Mesendoderm (in vitro differentiated cells): ENCODE measurements around the gene PIK3C3.

Source experiments
- DNase-seq: peaks from one replicate; pipeline ENCODE4 v3.0.0; 2013
- H2AK5ac ChIP-seq: 2 replicates; pipeline ENCODE4 v1.6.1; 2013; ENCODE audit warnings: low read length, inconsistent platforms
- H2BK120ac ChIP-seq: 2 replicates; pipeline ENCODE4 v1.6.1; 2013; ENCODE audit warnings: low read depth, mild to moderate bottlenecking, low read length, moderate library complexity, mixed read lengths
- H2BK15ac ChIP-seq: replicated peaks from 2 replicates; pipeline ENCODE4 v1.6.1; 2013; ENCODE audit warnings: low read depth, mild to moderate bottlenecking, moderate library complexity
- H2BK5ac ChIP-seq: 2 replicates; pipeline ENCODE4 v1.6.1; 2013; ENCODE audit warnings: low read length, inconsistent platforms
- H3K18ac ChIP-seq: 2 replicates; pipeline ENCODE4 v1.6.1; 2013; ENCODE audit warnings: mild to moderate bottlenecking, low read length, mixed read lengths
- H3K23ac ChIP-seq: one replicate; pipeline ENCODE4 v1.6.1; 2013; ENCODE audit warnings: low read length
- H3K27ac ChIP-seq: 2 replicates; pipeline ENCODE4 v1.5.1; 2013; ENCODE audit warnings: low read depth, mild to moderate bottlenecking, inconsistent platforms, low read length, moderate library complexity
- H3K27me3 ChIP-seq: 2 replicates; pipeline ENCODE4 v1.6.1; 2013; ENCODE audit warnings: low read length, control low read depth, mild to moderate bottlenecking, inconsistent platforms; ENCODE audit not compliant: insufficient read depth, poor library complexity
- H3K36me3 ChIP-seq: 2 replicates; pipeline ENCODE4 v1.6.1; 2013; ENCODE audit warnings: low read length, inconsistent platforms; ENCODE audit not compliant: control insufficient read depth, insufficient read depth
- H3K4ac ChIP-seq: one replicate; pipeline ENCODE4 v1.6.1; 2013; ENCODE audit warnings: low read depth, mild to moderate bottlenecking, low read length, moderate library complexity
- H3K4me1 ChIP-seq: 2 replicates; pipeline ENCODE4 v1.6.1; 2013; ENCODE audit warnings: low read depth, low read length, inconsistent platforms; ENCODE audit not compliant: control insufficient read depth
- H3K4me2 ChIP-seq: 2 replicates; pipeline ENCODE4 v1.6.1; 2013; ENCODE audit warnings: low read length
- H3K4me3 ChIP-seq: 2 replicates; pipeline ENCODE4 v1.5.1; 2013; ENCODE audit warnings: mild to moderate bottlenecking, low read length
- H3K56ac ChIP-seq: one replicate; pipeline ENCODE4 v1.6.1; 2013; ENCODE audit warnings: low read length
- H3K79me1 ChIP-seq: 2 replicates; pipeline ENCODE4 v1.6.1; 2013; ENCODE audit warnings: low read length, inconsistent platforms
- H3K79me2 ChIP-seq: 2 replicates; pipeline ENCODE4 v1.6.1; 2013; ENCODE audit warnings: mild to moderate bottlenecking, low read length; ENCODE audit not compliant: control insufficient read depth, insufficient read depth
- H3K9ac ChIP-seq: 2 replicates; pipeline ENCODE4 v1.6.1; 2013; ENCODE audit warnings: low read length, inconsistent platforms
- H4K5ac ChIP-seq: one replicate; pipeline ENCODE4 v1.6.1; 2013; ENCODE audit warnings: low read length
- H4K8ac ChIP-seq: one replicate; pipeline ENCODE4 v1.6.1; 2013; ENCODE audit warnings: low read depth, mild to moderate bottlenecking, control low read depth, low read length, moderate library complexity
- WGBS: extraction: QIAGEN DNeasy Blood & Tissue Kit; methylation state at CpG from one replicate; pipeline ENCODE4 v1.1.7; 2013; ENCODE audit warnings: low lambda C conversion rate, missing lambda C conversion rate; ENCODE audit not compliant: insufficient coverage; ENCODE audit errors: extremely low coverage; 5-methylcytosine and 5-hydroxymethylcytosine counted together

PIK3C3 gene

DNA sequence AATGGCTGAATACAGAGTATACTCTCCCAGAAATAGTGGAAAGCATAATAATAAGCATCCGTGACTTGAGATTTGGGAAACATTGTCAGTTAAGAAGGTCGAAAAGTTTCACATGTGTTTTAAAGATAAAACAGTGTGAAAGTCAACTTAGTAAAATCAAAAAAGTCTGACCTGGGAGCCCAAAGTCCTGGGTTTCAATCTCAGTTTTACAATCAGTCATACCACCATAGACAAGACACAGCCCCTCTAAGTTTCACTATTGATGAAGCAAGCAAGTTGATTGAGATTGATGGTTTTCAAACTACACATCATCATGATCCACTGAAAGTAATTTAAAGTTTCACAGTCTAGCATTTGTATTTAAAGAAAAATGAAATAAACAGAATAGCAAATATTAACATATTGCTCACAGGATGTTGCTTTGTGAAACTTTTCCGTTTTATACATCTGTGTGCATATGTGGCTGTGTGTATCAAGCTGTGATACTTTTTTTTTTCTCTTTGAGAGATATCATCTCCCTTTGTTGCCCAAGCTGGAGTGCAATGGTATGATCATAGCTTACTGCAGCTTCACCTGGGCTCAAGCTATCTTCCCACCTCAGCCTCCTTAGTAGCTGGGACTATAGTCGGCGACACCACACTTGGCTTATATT is 71.1 kb downstream of the PIK3C3 start:
- H3K4me3 ChIP-seq: no peak overlapping the region

DNA sequence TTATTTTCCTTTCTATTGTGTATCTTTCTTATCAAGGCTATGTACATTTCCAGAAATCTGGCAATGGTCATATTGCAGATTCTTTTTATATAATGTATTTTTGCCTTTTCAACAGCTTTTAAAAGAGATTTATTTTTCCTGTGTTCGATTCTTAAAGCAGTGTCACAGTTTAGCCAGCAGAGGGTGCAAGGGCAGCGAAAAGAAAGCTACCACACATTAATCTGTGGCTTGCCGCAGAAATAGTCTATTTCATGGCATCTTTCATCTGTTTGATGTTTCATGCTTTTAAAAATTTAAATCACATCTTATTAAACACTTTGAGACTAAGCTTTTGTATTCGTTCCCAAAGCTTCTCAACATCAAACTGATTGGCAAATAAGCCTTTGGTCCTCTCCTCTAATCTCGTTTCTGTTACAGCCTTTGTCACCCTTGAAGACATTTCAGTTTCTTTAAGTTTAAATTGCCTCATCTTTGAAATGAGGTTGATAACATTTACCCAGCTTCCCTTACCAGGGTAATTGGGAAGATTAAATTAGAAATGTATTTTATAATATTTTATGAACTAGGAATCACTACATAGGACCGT is 73.3 kb downstream of the PIK3C3 start:
- H3K18ac ChIP-seq: no peak overlapping the region
- H2BK15ac ChIP-seq: no peak overlapping the region
- H4K5ac ChIP-seq: no peak overlapping the region
- H3K4me1 ChIP-seq: no peaks in the 10 kb centered on the region
- H2BK5ac ChIP-seq: no peak overlapping the region
- H2AK5ac ChIP-seq: no peak overlapping the region
- H3K4me3 ChIP-seq: no peak overlapping the region
- no CpG with 5 or more reads among the region's 6 CpGs for WGBS
- H3K4me2 ChIP-seq: no peak overlapping the region
- no peak overlapping the region for H3K27ac ChIP-seq
- no peak overlapping the region for H3K4ac ChIP-seq
- H3K9ac ChIP-seq: no peak overlapping the region
- H3K36me3 ChIP-seq: no peaks in the 10 kb centered on the region
- H3K79me1 ChIP-seq: no peaks in the 10 kb centered on the region
- no peak overlapping the region for H4K8ac ChIP-seq
- H3K56ac ChIP-seq: no peak overlapping the region
- peak; percentile 18 for DNase-seq
- H3K23ac ChIP-seq: no peak overlapping the region
- H2BK120ac ChIP-seq: no peak overlapping the region
- no peaks in the 10 kb centered on the region for H3K27me3 ChIP-seq
- H3K79me2 ChIP-seq: no peaks in the 10 kb centered on the region

More for the DNA sequence above, 71.1 kb downstream of the PIK3C3 start:
- no CpG with 5 or more reads among the region's 5 CpGs for WGBS
- Histone ChIP-seq H2AK5ac (no peak overlapping the region), H3K27me3 (no peaks in the 10 kb centered on the region), H3K36me3 (no peaks in the 10 kb centered on the region), H3K79me1 (no peaks in the 10 kb centered on the region), H3K4me1 (no peaks in the 10 kb centered on the region), H3K27ac (no peak overlapping the region), H4K8ac (no peak overlapping the region), H3K79me2 (no peaks in the 10 kb centered on the region), H4K5ac (no peak overlapping the region), H3K4me2 (no peak overlapping the region), H3K18ac (no peak overlapping the region), H3K23ac (no peak overlapping the region), H2BK5ac (no peak overlapping the region), H2BK15ac (no peak overlapping the region), H2BK120ac (no peak overlapping the region), H3K9ac (no peak overlapping the region), H3K4ac (no peak overlapping the region), H3K56ac (no peak overlapping the region)
- no peak for DNase-seq

DNA sequence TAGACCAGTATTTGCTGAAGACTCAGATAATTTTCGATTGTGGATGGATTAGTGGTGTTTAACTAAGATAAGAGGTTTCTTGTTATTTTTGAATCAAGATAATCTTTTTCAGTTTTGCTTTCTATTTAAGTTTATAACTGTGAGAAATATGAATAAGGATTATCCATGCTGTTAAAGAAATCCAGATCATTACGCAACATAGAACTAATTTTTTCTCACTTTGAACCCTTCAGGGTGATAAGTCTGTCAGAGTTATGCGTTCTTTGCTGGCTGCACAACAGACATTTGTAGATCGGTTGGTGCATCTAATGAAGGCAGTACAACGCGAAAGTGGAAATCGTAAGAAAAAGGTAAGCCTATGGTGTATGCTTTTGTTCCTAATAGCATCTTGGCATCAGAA is 74.1 kb downstream of the PIK3C3 start:
- DNase-seq: no peak
- no peaks in the 10 kb centered on the region for H3K79me1 ChIP-seq
- no peak overlapping the region for H4K5ac ChIP-seq
- H3K9ac ChIP-seq: no peak overlapping the region
- no peak overlapping the region for H2BK5ac ChIP-seq
- no peak overlapping the region for H2BK120ac ChIP-seq
- H3K4me3 ChIP-seq: no peak overlapping the region
- H3K79me2 ChIP-seq: no peaks in the 10 kb centered on the region
- H2AK5ac ChIP-seq: no peak overlapping the region
- no peak overlapping the region for H3K27ac ChIP-seq
- no peak overlapping the region for H3K18ac ChIP-seq
- H3K56ac ChIP-seq: no peak overlapping the region
- no peaks in the 10 kb centered on the region for H3K27me3 ChIP-seq
- H3K4me2 ChIP-seq: no peak overlapping the region
- H3K36me3 ChIP-seq: no peaks in the 10 kb centered on the region
- WGBS: 100% methylated on average over 1 of the region's 7 CpGs
- no peaks in the 10 kb centered on the region for H3K4me1 ChIP-seq
- no peak overlapping the region for H3K4ac ChIP-seq
- no peak overlapping the region for H4K8ac ChIP-seq
- no peak overlapping the region for H3K23ac ChIP-seq
- H2BK15ac ChIP-seq: no peak overlapping the region

DNA sequence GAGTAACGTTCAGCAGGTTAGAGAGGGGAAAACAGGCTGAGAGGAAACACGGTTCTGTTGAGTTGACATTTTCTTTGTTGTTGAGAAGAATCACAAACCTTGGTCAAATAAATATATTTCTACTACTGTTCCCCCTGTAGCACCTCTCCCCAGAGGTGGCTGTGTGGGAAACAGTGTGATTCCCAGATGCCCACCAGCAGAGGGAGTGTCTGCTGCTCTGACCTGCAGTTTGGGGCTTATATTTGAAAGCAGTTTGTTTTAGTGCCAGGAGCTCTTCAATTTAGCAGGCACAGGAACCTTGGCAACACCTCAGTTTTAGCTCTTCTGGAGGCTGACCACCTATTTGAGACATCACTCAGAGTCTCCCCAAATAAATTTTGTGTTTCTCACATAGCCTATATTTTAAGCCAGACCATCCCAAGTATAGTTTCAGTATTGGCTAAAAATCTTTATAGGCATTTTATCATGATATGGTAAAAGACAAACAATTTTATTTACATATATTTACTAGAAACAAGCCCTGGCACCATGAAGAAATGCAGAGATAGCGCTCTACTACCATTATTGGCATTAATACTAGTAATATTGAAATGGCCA is 75.7 kb downstream of the PIK3C3 start:
- H3K79me1 ChIP-seq: no peaks in the 10 kb centered on the region
- no peak overlapping the region for H3K9ac ChIP-seq
- no peak overlapping the region for H3K27ac ChIP-seq
- H3K56ac ChIP-seq: no peak overlapping the region
- H3K79me2 ChIP-seq: no peaks in the 10 kb centered on the region
- H3K27me3 ChIP-seq: no peaks in the 10 kb centered on the region
- H2BK120ac ChIP-seq: no peak overlapping the region
- no peaks in the 10 kb centered on the region for H3K4me1 ChIP-seq
- no peak overlapping the region for H3K18ac ChIP-seq
- no CpG with 5 or more reads among the region's 3 CpGs for WGBS
- no peak overlapping the region for H4K8ac ChIP-seq
- H3K4ac ChIP-seq: no peak overlapping the region
- no peaks in the 10 kb centered on the region for H3K36me3 ChIP-seq
- H4K5ac ChIP-seq: no peak overlapping the region
- H3K4me3 ChIP-seq: no peak overlapping the region
- no peak overlapping the region for H3K4me2 ChIP-seq
- DNase-seq: peak; percentile 66
- H2BK15ac ChIP-seq: no peak overlapping the region
- H2BK5ac ChIP-seq: no peak overlapping the region
- no peak overlapping the region for H3K23ac ChIP-seq
- H2AK5ac ChIP-seq: no peak overlapping the region

DNA sequence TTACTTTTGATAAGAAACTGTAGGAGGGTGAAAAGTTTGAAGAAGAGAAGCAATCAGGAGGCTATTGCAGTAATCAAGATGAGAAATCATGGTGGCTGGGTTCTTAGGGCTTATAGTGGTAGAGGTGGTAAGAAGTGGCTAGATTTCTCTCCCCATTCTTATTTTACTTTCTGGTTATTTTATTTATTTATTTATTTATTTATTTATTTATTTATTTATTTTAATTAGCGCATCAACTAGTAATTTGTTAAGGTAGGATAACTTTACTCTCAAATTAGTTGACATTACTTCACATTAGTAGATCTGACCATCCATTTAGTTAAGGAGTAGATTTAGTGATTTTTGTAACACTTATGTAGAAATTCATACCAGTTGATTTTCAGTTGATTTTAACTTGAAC is 77.4 kb downstream of the PIK3C3 start:
- Histone ChIP-seq H3K79me2 (no peaks in the 10 kb centered on the region), H2BK5ac (no peak overlapping the region), H2BK120ac (no peak overlapping the region), H3K18ac (no peak overlapping the region), H3K56ac (no peak overlapping the region), H3K4me3 (no peak overlapping the region), H4K5ac (no peak overlapping the region), H3K27ac (no peak overlapping the region), H3K9ac (no peak overlapping the region), H3K36me3 (no peaks in the 10 kb centered on the region), H2AK5ac (no peak overlapping the region), H3K27me3 (no peaks in the 10 kb centered on the region), H3K4me1 (no peaks in the 10 kb centered on the region), H3K79me1 (no peaks in the 10 kb centered on the region), H3K4me2 (no peak overlapping the region), H4K8ac (no peak overlapping the region), H3K4ac (no peak overlapping the region), H3K23ac (no peak overlapping the region), H2BK15ac (no peak overlapping the region)
- no CpG with 5 or more reads among the region's 1 CpG for WGBS
- no peak for DNase-seq
